ENCODE data around the gene MAP7D3. TPM values are rescaled to one million over a fixed set of nuclear protein-coding genes. Genes with fewer than 3 reads are reported as not detected.

The MAP7D3 gene
- total RNA-seq, 1 donor from 2014 or later: 8.2 TPM

DNA sequence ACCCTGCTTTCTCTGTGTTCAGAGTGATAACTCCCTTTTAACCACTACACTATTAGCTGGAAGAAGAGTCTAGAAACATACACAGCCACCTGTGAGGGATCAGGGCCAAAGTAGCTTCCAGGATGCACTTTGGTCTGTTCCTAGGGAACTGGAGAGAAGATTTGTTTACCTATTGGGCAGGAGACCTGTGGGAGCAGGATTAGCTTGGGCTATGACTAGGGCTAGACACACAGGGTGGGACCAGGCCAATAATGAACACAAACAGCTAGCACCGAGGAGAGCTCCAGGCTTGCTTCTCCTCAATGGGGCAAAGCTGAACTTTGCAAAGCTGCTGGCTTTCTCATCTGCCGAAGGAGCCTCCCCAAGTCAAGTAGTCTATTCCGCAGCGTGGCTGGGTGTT is 24.4 kb upstream of the MAP7D3 start:
- Histone ChIP-seq H3K9me3 (no peaks in the 10 kb centered on the region), H3K4me1 (no peaks in the 10 kb centered on the region), H3K4me3 (no peak overlapping the region), H3K27ac (no peak overlapping the region), H3K36me3 (no peaks in the 10 kb centered on the region), H3K27me3 (ENCODE audit: low read depth) (no peaks in the 10 kb centered on the region)
- intact Hi-C loops (cut with DNase I): no loop called here
- no peak for DNase-seq
- TF ChIP-seq, protein P1, sequence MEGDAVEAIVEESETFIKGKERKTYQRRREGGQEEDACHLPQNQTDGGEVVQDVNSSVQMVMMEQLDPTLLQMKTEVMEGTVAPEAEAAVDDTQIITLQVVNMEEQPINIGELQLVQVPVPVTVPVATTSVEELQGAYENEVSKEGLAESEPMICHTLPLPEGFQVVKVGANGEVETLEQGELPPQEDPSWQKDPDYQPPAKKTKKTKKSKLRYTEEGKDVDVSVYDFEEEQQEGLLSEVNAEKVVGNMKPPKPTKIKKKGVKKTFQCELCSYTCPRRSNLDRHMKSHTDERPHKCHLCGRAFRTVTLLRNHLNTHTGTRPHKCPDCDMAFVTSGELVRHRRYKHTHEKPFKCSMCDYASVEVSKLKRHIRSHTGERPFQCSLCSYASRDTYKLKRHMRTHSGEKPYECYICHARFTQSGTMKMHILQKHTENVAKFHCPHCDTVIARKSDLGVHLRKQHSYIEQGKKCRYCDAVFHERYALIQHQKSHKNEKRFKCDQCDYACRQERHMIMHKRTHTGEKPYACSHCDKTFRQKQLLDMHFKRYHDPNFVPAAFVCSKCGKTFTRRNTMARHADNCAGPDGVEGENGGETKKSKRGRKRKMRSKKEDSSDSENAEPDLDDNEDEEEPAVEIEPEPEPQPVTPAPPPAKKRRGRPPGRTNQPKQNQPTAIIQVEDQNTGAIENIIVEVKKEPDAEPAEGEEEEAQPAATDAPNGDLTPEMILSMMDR (IDR thresholded peaks at IDR 0.05): no peak
- no peak for ATAC-seq

DNA sequence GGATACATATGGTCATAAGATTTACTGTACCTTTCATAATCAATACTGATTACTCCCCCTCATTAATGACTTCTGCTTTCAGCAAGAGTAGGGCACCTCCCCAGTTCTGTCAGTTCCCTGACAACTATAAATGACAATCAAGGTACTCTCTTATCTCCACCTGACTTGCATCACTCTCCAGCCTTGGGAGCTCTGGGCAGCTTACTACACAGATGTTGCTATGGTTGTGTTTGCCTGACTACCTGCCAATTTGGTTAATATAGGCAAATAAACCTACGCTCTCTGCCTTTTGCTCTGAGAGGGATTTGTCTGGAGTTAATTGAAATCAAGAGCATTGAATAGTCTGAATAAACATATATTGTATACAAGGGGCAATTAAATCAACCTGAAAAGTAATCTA is 22.8 kb upstream of the MAP7D3 start:
- TF ChIP-seq, protein P1 (IDR thresholded peaks at IDR 0.05): no peak
- no peak for ATAC-seq

DNA sequence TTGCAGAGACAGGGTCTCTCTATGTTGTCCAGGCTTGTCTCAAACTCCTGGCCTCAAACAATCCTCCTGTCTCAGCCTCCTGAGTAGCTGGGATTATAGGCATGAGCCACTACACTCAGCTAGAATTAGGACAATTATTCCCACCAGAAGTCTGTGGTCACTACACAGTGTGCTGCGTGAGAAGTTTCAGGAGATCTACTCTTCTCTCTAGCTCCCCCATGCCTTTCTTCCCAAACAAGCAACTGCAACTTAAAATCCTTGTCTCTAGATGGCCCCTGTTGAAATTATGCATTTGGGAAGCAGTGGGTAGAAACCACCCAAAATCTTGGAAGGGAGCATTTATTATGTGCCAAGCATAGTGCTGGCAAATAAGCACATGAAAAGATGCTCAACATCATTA is 21.1 kb upstream of the MAP7D3 start:
- Histone ChIP-seq H3K27me3 (ENCODE audit: low read depth) (no peaks in the 10 kb centered on the region), H3K27ac (no peak overlapping the region), H3K4me3 (no peak overlapping the region), H3K9me3 (no peaks in the 10 kb centered on the region), H3K4me1 (no peaks in the 10 kb centered on the region), H3K36me3 (no peaks in the 10 kb centered on the region)
- TF ChIP-seq, protein P1 (IDR thresholded peaks at IDR 0.05): no peak
- DNase-seq (no peak), ATAC-seq (no peak)
- intact Hi-C loops (cut with DNase I): no loop called here

More for the DNA sequence above, 22.8 kb upstream of the MAP7D3 start:
- Histone ChIP-seq H3K9me3 (no peaks in the 10 kb centered on the region), H3K4me1 (no peaks in the 10 kb centered on the region), H3K27me3 (ENCODE audit: low read depth) (no peaks in the 10 kb centered on the region), H3K27ac (no peak overlapping the region), H3K4me3 (no peak overlapping the region), H3K36me3 (no peaks in the 10 kb centered on the region)
- intact Hi-C loops (cut with DNase I): no loop called here
- no peak for DNase-seq

DNA sequence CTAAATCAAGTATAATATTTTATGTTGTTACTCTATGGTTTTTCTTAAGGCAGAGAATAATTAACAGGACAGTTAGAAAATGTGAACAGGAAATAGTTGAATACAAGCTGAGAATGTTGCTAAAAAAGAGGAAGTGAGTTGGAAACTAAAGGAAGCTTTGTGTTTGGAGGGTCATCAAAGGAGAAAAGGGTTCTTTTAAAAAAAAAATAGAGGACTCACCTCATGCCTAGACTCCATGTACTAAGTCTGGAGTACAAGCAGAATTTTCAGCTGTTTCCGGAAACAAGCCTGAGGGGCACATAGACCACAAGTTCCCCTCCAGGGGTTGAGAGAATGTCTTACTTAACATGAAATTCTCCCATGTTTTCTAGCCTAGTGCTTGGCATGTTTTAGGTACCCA is 20.1 kb upstream of the MAP7D3 start:
- no peak for DNase-seq
- Histone ChIP-seq H3K36me3 (no peaks in the 10 kb centered on the region), H3K9me3 (no peaks in the 10 kb centered on the region), H3K4me3 (no peak overlapping the region), H3K4me1 (no peaks in the 10 kb centered on the region), H3K27ac (no peak overlapping the region), H3K27me3 (ENCODE audit: low read depth) (no peaks in the 10 kb centered on the region)
- ATAC-seq: no peak
- TF ChIP-seq, protein P1 (IDR thresholded peaks at IDR 0.05): no peak
- intact Hi-C loops (cut with DNase I): no loop called here

DNA sequence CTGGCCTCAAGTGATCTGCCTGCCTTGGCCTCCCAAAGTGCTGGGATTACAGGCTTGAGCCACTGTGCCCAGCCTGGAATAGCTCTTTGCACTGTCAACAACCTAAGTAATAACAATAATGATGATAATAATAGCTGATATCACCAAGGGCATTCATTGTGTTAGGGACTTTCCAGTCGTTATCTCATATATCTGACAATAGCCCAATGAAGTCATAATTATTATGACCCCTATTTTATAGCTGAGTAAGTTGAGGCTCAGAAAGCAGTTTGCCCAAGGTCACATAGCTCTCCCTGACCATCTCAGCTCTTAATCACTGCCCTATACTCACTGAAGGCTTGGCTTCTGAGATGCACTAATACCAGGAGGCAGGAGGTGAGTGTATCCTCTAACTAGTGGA is 18.7 kb upstream of the MAP7D3 start:
- ATAC-seq: no peak
- Histone ChIP-seq H3K4me3 (no peak overlapping the region), H3K9me3 (no peaks in the 10 kb centered on the region), H3K4me1 (no peaks in the 10 kb centered on the region), H3K27me3 (ENCODE audit: low read depth) (no peaks in the 10 kb centered on the region), H3K36me3 (no peaks in the 10 kb centered on the region), H3K27ac (no peak overlapping the region)
- TF ChIP-seq, protein P1 (IDR thresholded peaks at IDR 0.05): no peak
- no peak for DNase-seq
- intact Hi-C loops (cut with DNase I): no loop called here
